Psoas muscle (tissue), 8 donors: ENCODE results near the gene ZNF555. TPM values are rescaled to one million over a fixed set of nuclear protein-coding genes. Genes with fewer than 3 reads are reported as not detected.
"Not testable (repeated sequence)": the region's sequence is repeated elsewhere in the genome, so short reads cannot be mapped to it uniquely, and the experiment has no call there.

Source experiments
- ATAC-seq, 4 donors: fragments of 200-7000 bp; cut with Tn5 transposase; one replicate each; pipeline ENCODE4 v1.9.1; 2020; ENCODE audit warnings: moderate library complexity in 3 of 4, mild to moderate bottlenecking in 2 of 4
- DNase-seq, 2 donors: peaks; one replicate each; pipeline ENCODE4 v3.0.0-alpha.2; 2020
- H3K27ac ChIP-seq: fragments of 200-600 bp; one replicate; pipeline ENCODE4 v1.8.0; 2022
- H3K27me3 ChIP-seq, 3 donors: fragments of 200-600 bp in 1 of 3; one replicate each; pipeline versions ENCODE4 v1.6.1 to v1.8.0; 2013 to 2022; ENCODE audit warnings: low read length in 2 of 3, mild to moderate bottlenecking in 2 of 3, moderate library complexity in 1 of 3; ENCODE audit not compliant: insufficient read depth in 3 of 3
- H3K36me3 ChIP-seq, 2 donors: fragments of 200-600 bp in 1 of 2; one replicate each; pipeline versions ENCODE4 v1.6.1 to v1.8.0; 2013 to 2022; ENCODE audit warnings: low read depth in 1 of 2, mild to moderate bottlenecking in 1 of 2, moderate library complexity in 1 of 2; ENCODE audit not compliant: insufficient read depth in 1 of 2
- H3K4me1 ChIP-seq: fragments of 200-600 bp; one replicate; pipeline ENCODE4 v1.8.0; 2022
- H3K4me3 ChIP-seq: fragments of 200-600 bp; one replicate; pipeline ENCODE4 v1.8.0; 2022; ENCODE audit warnings: mild to moderate bottlenecking
- H3K9me3 ChIP-seq: fragments of 200-600 bp; one replicate; pipeline ENCODE4 v1.8.0; 2022
- CTCF ChIP-seq: fragments of 200-600 bp; IDR thresholded peaks from one replicate; pipeline ENCODE4 v1.8.0; 2022; ENCODE audit warnings: antibody characterized with exemption
- WGBS, 3 donors: extraction: QIAGEN DNeasy Blood & Tissue Kit; methylation state at CpG; one replicate each; pipeline versions ENCODE4 v1.1.6 to v1.1.7; 2013; 5-methylcytosine and 5-hydroxymethylcytosine counted together
- intact Hi-C, 2 donors: fragments of 100-400 bp; cut with DNase I; formaldehyde crosslinking; loops; one replicate each; pipeline versions ENCODE4 v1.11.0 to v1.14.2; 2022
- polyA plus RNA-seq, 3 donors: library from polyadenylated mRNA; stranded (reverse); fragments of 200-250 nt; gene quantifications; one replicate each; pipeline ENCODE4 v1.2.3, GENCODE V29; 2013
- total RNA-seq, 4 donors: library from RNA; stranded (reverse); fragmentation: NEBNext Ultra II Directional in 2 of 4; extraction: Animal tissue kit (Norgen Biotek cat#: 25700) in 2 of 4; gene quantifications; one replicate each; pipeline versions ENCODE4 v1.2.1 to v1.2.4, GENCODE V29; 2021 to 2023
- donor health status: healthy with polysubstance abuse.
- donor health status: DM: no; HTN: no; CAD: no; lungs with moderate emphysema.
- donor health status: Bipolar disorder and iron deficiency.
- donor health status: healthy.
- donor health status: DM: yes; HTN: yes; CAD: no.
- donor health status: DM: no; HTN: no; CAD: no.
- donor health status: DM: no; HTN: no; CAD: no.
- donor health status: DM: yes; HTN: yes; CAD: no.

Gene ZNF555
- total and polyA plus RNA-seq, 7 donors: 1.7 to 16.0 (median 2.9) TPM

GRCh38 chr19:2867025-2867991, 26.0 kb downstream of the ZNF555 start, which contains the start of gene ZNF556:
TSS of gene ZNF556 (plus strand) at chr19:2867335. CDS start at chr19:2867422, 87 bp downstream.
- Histone ChIP-seq H3K4me1 (no peaks in the 10 kb centered on the region), H3K9me3 (no peaks in the 10 kb centered on the region), H3K36me3 (no peaks in the 10 kb centered on the region), H3K4me3 (peak within 1 kb of the TSS; percentile 66), H3K27ac (peak within 1 kb of the TSS; percentile 30), H3K27me3 (no peaks in the 10 kb centered on the region)
- DNase-seq (peak; percentile 59 to 77), ATAC-seq (peak; percentile 93 to 97 (median 94))
- WGBS, 3 donors: 23 to 26% (median 23%) methylated on average over 36 of the region's 36 CpGs
- intact Hi-C loops: no loop called here
- TF ChIP-seq CTCF: no peak

GRCh38 chr19:2869618-2870017, 28.3 kb downstream of the ZNF555 start:
- H3K36me3 ChIP-seq: no peaks in the 10 kb centered on the region
- 74 to 79% (median 74%) methylated on average over 10 of the region's 10 CpGs for WGBS, 3 donors
- no peak overlapping the region for H3K4me3 ChIP-seq
- TF ChIP-seq CTCF: no peak
- no peaks in the 10 kb centered on the region for H3K27me3 ChIP-seq
- no peaks in the 10 kb centered on the region for H3K9me3 ChIP-seq
- H3K4me1 ChIP-seq: no peaks in the 10 kb centered on the region
- ATAC-seq: peak in 2 of 4 donors; percentile 9 to 57
- no peak for DNase-seq
- intact Hi-C loops: no loop called here
- no peak overlapping the region for H3K27ac ChIP-seq

GRCh38 chr19:2872175-2872574, 30.9 kb downstream of the ZNF555 start:
- H3K27me3 ChIP-seq, intact Hi-C loops, H3K36me3 ChIP-seq, H3K27ac ChIP-seq, H3K4me1 ChIP-seq, H3K4me3 ChIP-seq, DNase-seq, ATAC-seq: not testable (repeated sequence)
- 46 to 55% (median 48%) methylated on average over 2 to 10 of the region's 11 CpGs for WGBS, 3 donors
- peaks cover 16% of the 10 kb centered on the region for H3K9me3 ChIP-seq
- peak; percentile 7 for TF ChIP-seq CTCF

GRCh38 chr19:2877398-2878331, 36.4 kb downstream of the ZNF555 start:
- intact Hi-C loops: no loop called here
- Histone ChIP-seq H3K27ac (no peak overlapping the region), H3K36me3 (peaks cover 0 to 9% of the 10 kb centered on the region in 2 donors), H3K4me3 (no peak overlapping the region), H3K4me1 (no peaks in the 10 kb centered on the region), H3K9me3 (peaks cover 35% of the 10 kb centered on the region), H3K27me3 (no peaks in the 10 kb centered on the region)
- WGBS, 3 donors: 90 to 92% (median 91%) methylated on average over 32 of the region's 32 CpGs
- DNase-seq (no peak), ATAC-seq (no peak)
- TF ChIP-seq CTCF: no peak
